HTERT RPE-1 (cell line): ENCODE results near the gene IL10.

Source experiments
- in situ Hi-C: fragments of 300-500 bp; cut with MboI; formaldehyde crosslinking; loops from 4 replicates; pipeline ENCODE4 v1.14.3; 2020; ENCODE audit warnings: low sequenced_read_pairs

Gene IL10

DNA sequence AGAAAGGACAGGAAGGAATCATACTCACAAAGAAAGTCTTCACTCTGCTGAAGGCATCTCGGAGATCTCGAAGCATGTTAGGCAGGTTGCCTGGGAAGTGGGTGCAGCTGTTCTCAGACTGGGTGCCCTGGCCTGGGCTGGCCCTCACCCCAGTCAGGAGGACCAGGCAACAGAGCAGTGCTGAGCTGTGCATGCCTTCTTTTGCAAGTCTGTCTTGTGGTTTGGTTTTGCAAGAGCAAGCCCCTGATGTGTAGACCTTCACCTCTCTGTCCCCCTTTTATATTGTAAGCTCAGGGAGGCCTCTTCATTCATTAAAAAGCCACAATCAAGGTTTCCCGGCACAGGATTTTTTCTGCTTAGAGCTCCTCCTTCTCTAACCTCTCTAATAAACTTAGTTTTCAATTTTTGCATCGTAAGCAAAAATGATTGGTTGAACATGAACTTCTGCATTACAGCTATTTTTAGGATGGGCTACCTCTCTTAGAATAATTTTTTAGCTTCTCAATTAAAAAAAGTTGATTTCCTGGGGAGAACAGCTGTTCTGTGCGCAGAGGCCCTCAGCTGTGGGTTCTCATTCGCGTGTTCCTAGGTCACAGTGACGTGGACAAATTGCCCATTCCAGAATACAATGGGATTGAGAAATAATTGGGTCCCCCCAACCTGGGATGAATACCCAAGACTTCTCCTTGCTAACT lies at the start of gene IL10:
Gene IL10 (minus strand): TSS at position 252 of the 695 bp plus-strand sequence. CDS start 59 bp downstream, at position 193.
- in situ Hi-C loops: no loop called here

DNA sequence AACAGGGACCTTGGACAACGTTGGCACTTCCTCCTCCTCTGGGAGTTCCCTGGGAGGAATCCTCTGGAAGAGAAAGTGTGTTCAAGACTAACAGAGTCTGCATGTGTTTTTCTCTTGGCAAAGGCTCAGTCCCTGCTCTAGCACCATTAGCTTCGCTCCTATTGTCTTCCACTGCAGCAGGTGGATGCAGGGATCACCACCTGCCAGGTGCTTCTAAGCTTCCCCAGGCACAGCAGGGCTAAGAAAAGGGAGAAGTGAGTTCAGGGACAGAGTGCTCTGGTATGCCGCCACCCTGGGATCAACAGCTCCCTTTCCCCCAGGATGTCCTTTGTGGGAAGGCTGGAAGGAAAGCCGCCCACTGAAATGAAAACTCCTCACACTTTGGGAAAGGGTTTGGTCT lies 49.2 kb upstream of the IL10 start:
- in situ Hi-C loops: no loop called here

DNA sequence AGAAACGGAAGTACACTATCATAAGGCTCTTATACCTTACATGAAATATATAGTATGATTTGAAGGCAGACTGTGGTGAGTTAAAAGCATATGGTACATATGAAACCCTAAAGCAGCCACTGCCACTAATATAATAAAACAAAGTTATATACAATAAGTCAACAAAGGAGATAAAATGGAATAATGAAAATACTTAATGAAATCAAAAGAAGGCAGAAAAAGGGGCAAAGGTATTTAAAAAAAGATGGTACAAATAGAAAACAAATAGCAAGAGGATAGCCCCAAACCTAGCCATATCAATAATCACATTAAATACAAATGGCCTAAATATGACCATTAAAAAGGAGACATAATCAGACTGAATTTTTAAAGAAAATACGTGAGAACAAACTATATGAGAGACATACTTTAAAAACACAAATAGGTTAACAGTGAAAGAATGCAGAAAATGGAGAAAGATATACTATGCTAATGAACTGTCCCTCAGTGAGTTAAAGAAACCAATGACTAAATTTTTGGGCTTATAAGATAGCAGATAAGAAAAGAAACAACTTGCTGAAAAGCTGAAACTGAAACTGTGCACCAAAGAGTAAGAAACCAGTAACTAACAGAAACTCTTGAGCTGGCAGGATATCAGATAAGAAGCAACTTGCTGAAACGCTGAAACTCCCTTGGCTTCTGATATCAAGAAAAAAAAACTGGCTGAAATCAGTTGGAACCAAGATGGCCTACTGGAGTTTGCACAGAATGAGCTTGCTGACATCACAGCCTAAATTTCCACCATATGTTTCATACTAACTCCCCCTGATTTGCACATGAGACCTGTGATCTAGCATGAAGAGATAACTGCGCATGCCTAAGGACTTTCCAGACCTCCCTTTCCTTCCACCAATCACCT lies 44.3 kb upstream of the IL10 start:
- in situ Hi-C loops: no loop called here

DNA sequence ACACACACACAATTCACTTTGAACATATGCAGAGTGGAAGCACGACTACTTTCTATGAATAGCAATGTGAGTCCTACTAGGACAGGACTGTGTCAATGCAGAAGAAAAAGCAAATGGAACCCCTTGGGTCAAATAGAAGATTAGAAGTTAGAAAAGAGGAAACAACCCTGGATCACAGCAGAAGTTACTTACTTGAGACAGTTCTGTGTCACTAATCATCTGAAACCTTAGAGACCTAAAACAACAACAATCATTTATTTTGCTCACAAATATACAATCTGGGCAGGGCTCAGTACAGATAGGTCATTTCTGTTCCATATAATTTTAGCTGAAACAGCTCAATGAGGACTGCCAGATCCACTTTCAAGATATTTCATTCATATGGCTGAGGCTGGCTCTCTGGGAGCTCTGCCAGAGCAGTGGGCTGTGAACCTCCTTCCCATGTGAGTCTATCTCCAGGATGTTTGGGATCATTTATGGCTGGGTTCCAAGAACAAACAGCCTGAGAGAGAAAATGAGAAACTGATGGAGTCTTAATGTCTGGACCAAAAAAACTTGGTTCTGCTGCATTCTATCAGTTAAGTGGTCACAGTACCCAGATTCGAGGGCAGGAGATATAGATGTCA lies 42.5 kb upstream of the IL10 start:
- in situ Hi-C loops: no loop called here

DNA sequence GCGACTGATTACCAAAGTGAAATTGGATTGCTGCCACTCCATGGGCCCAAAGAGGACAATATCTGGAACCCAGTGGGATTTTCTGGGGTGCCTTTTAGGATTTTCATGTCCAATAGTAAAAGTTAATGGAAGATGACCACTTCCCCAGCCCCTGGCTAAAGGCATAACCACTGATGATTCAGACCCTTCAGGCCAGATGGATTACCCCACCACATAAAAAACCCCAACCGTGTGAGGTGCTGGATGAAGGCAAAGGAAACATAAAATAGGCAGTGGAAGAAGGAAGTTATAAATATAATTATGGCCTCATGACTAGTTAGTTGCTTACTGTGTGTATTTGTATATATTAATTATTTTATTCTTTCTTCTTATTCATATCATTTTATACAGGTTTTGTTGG lies 40.2 kb upstream of the IL10 start:
- in situ Hi-C loops: no loop called here

DNA sequence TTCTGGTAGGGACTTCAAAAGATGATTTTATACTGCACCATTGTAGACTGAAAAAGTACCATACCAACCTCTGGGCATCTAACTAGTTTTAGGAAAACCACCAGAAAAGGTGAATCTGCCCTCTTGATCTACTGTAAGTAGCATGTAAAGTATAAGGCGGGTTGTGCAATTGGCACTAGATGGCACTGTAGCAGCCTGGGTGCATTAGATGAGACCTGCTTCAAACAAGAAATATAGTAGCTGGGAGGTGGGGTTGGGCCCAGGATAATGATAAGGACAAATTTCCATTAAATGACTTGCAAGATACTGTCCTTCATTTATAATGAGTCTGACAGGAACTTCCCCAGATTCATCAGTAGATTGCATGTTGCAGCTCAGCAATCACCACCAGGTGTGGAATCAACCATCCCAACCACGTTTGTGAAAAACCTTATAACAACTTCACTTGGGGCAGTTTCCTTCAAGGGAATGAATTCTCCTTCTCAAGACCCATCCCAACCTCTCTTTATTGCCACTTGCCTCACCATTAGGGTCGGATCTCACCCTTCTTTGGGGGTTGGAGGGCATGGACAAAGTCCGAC lies 37.3 kb upstream of the IL10 start:
- in situ Hi-C loops: no loop called here

DNA sequence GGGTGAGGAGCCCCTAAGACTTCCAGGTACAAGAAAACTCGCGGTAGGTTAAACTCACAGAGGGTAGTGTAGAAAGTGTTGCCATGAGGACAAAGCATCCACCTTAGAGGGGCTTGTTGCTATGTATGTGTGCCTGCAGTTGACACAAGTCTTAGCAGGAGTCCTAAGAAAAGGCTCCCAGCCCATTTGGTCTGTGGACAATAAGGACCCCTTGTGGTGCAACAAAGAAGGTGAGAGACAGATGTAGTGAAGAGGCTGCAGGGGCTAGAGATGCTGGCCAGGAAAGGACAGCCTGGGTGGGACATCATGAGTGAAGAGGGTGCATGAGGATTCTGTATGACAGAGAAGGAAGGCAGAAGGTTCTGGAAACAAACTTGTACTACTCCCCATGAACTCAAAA lies 36.3 kb upstream of the IL10 start:
- in situ Hi-C loops: no loop called here

DNA sequence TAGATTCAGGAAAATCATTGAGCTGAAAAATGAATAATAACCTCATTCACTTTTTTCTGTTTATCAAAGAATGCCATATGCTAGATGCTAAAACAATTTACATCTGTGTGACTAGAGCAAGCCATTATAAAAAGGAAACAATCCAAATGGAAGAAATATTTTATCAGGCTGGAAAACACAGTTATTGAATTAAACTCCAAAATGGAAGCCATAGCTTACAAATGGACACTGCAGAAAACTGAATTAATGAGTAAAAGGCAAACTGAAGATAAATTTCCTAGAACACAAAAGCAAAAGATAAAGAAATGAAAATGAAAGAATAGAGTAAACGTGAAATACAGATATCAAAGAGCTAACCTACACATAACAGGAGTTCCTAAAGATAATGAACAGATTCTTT lies 33.1 kb upstream of the IL10 start:
- in situ Hi-C loops: no loop called here

DNA sequence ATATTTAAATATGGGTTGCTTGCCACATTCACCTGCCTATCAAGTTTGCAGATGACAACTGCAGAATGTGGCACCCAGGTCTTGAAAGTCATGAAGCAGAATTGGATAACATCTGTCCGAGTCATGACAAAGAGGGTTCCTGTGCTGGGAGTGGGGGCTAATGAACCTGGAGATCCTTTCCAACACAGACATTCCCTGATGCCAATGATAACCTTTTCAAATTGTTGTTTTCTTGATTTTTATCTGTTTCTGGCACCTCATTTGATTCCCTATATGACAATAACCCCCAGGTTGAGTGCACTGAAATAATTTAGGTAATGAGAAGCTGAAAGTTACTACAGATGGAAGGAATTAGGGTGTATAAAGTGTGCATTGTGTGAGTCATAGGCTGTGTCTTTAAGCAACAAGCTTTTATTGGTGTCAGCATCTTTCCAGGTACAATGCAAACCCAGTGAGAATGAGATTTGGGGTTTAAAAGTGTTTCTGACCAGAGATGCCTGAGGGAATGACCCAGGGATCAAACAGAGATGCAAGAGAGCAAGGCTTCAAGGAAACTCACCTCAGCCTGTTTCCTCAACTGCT lies 32.0 kb upstream of the IL10 start:
- in situ Hi-C loops: no loop called here

DNA sequence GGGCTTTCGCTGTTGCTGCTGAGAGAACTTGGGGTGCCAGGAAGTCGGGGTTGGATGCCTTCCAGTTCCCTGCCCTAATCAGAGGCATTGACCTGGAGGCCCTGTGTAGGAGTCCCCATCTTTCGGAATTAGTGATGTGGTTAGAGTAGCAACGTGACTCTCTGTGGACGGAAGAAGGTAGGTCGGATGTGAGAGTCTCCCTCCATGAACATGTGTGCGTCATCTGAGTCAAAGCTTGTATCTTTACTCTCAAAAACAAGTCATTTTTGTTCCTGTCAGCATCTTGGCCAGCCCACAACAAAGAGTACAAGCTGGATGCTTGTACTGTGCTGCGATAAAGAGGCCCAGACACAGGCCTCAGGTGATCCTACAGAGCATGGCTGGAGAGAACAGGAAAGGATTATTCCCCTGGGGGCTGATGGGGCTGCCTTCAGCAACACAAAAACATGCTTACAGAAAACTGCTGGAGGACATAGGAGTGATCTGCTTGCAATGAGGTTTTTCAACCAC lies 31.0 kb upstream of the IL10 start:
- in situ Hi-C loops: no loop called here

DNA sequence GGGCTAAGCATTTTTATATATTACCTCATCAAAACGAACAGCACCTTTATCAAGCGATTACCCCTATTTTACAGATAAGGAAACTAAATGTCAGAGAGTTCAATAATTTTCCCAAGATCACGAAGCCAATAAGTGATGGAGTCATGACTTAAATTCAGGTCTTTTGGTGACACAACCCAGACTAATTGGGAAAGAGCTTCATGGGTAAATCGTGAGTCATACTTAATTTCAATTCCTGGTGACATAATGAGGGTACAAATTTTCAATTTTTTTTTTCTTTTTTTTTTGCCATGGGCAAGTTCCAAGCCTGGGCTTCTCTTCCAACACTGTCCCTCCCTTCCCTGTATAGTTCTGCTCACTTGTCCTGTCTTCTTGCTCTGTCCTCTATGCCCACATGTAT lies 30.1 kb upstream of the IL10 start:
- in situ Hi-C loops: no loop called here

DNA sequence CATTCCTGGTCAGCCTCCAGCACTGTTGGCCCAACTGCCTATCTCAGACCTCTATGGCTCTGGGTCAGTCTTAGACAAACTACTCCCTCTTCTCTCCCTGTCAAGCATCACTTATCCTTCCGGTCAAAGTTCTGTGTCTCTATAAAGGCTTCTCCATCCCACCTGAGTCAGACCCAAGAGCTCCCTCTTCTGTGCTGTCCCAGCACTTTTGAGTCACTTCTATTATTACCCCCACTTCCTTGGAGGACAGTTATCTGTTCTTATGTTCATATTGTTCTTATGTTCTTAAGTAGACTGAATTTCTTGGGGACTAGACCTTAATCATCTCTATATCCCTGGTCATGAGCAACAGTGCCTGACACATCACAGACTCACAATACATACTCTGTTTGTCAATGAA lies 29.2 kb upstream of the IL10 start:
- in situ Hi-C loops: no loop called here

DNA sequence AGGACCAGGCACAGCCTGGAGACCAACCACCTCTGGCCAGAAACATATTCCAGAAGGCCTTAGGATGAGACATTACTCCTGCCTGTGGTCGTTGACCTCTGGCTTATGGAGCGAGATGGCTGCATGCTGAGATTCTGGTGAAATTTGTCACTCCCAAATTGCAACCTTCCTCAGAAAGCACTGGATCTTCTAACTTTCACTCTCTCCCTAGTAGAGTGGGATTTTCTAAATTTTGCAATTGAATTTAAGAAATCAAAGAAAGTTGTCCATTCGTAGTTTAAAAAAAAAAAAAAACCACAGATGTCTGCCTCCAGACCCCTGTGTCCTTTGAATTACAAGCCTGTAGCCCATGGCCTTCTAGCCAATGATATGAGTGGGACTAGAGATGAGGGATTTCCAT lies 28.6 kb upstream of the IL10 start:
- in situ Hi-C loops: no loop called here

DNA sequence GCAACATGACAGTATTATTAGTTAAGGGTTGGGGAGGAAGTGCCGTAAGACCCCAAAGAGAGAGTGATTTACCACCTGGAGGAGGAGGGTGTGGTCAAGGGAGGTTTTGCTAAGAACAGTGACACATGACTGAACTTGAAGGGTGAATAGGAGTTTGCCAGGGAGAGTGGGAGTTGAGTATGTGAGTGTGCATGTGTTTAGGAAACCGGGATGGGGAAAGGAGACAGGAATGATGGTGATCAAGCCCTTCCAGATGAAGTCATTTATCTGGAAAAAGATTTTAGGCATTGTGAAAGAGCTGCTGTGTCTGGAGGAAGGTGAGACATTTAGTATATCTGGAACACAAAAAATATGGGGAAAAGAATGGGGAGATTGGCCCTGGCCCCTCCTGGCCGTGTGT lies 28.1 kb upstream of the IL10 start:
- in situ Hi-C loops: no loop called here

DNA sequence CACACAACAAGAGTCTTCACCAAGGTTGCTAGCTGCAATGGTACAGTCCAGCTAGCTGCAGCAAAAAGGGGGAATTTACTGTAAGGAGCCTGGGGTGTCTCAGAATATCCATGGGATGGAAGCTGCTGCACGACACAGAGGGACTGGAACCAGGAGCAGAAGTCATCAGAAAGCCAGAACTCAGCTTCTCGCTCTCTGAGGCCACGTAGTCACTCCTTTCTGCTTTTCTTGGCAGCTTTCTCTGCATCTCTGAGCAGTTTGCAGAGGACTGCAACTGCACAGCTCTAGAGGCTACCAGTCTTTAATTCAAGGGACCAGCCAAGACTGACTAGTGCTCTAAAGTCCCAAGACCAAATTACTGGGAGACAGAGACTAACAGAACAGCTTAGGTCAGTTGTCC lies 27.0 kb upstream of the IL10 start:
- in situ Hi-C loops: no loop called here

DNA sequence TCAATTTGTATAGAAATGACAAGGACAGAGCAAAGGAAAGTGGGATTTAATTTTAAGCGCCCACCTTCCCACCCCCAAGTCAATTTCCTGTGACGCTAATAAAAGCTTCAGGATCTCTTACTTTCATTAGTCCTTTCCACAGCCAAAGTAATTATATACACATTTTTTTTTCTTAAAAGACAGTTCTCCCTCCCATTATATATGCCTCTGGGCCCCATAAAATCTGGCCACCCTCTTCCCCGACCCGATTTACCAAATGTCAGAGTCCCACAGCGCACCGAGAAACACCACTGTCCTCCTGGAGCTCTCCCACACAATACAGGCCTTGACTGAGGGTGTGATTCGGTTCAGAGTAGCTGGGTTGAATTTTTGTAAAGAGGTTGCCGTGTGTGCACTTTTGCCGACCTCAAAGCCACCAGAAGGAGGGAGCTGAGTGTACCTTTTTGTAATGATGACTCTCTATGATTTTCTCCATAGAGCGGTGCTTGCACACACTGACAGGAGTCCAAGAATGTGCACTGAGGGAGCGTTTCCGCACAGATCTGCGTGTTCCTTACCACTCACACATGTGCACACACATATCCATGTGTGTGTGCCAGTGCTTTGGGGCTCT lies 26.2 kb upstream of the IL10 start:
- in situ Hi-C loops: no loop called here

DNA sequence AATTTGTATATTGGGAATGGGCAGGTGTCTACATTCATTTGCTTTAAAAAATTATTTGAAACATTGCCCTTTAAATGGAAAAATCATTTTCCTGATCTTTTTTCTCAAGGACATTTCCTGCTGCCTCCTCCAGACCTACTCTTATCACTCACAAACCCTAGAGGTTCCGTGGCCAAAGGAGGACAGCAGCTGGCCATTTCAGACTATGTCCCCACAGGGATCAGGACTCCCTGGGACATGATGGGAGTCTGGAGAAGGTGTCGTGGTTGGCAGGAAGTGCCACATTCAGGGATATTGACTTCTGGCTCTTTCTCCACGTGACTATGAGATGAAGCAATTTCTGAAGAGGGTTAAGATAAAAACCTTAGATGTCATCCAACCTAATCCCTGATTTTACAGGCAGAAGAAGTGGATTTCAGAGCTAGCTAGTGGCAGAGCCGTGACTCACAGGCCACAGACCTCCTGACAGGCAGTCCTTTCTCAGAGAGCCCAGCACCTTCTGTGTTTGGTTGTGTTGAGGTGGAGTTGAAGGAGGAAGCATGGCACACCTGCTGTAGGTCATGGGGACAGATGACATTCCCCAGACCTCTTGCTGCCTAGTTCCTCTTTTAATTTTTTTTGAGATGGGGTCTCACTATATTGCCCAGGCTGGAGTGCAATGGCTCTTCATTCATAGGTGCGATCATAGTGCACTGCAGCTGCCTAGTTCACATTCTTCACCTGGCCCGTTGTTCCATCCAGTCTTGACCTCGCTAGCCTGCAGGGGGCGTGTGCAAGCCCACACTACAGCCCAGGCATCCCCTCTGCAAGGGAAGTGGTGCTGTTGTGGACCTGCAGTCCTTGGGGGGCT lies 25.5 kb upstream of the IL10 start:
- in situ Hi-C loops: no loop called here

DNA sequence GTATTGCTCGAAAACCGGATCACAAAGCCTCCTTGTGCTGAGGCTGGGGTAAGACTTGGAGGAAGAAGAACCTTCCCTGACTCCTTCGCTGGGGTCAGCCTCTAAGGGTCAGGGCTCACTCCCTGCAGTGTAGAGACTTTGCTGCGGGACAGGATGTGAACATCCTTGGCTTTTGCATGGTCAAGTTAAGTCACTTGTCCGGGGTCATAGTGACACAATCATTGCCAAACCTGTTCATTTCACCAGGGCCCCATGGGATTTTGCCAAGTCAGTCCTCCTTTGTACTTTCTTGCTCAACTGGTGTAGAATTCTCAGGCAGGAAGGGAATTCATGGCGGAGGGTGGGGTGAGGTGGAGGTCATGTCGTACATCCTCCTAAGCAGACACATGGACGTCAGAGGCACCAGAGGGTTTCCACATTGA lies 24.7 kb upstream of the IL10 start:
- in situ Hi-C loops: no loop called here

DNA sequence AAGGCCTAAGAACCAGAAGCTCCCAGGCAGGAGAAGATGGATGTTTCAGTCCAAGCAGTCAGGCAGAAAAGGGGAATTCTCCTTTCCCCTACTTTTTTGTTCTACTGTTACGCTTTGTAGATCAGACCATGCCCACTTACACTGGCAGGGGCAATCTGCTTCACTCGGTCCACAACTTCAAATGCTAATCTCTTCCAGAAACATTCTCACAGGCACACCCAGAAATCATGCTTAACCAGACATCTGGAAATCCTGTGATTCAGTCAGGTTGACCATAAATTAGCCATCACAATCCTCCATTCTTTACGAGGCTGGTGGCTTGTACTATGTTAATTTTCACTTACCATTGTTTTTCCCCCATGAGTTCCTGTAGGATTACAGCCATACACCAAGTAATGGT lies 23.8 kb upstream of the IL10 start:
- in situ Hi-C loops: no loop called here
